Activated naive CD4-positive, alpha-beta T cell treated with anti-CD3 and anti-CD28 coated beads, Interleukin-2, amount 50 U/mL, for 16 hours (primary cell): ENCODE measurements around the gene OXSR1.
"Not testable (repeated sequence)": the region's sequence is repeated elsewhere in the genome, so short reads cannot be mapped to it uniquely, and the experiment has no call there.

Source experiments
- DNase-seq: peaks from one replicate; pipeline ENCODE4 v3.0.0-alpha.2; 2020

OXSR1 gene

GRCh38 chr3:38235466-38235865, 70.1 kb downstream of the OXSR1 start:
- no peak for DNase-seq

GRCh38 chr3:38238416-38239008, 73.2 kb downstream of the OXSR1 start:
- DNase-seq, result no peak

GRCh38 chr3:38242812-38243211, 77.5 kb downstream of the OXSR1 start:
- DNase-seq, result not testable (repeated sequence)

GRCh38 chr3:38245930-38246329, 80.6 kb downstream of the OXSR1 start:
- DNase-seq, result no peak

GRCh38 chr3:38247366-38248035, 82.2 kb downstream of the OXSR1 start:
- DNase-seq, result no peak

- no peak for DNase-seq
Measured at GRCh38 chr3:38250198-38250597, 84.9 kb downstream of the OXSR1 start.

GRCh38 chr3:38251197-38251596, 85.9 kb downstream of the OXSR1 start:
- DNase-seq, result no peak

GRCh38 chr3:38253704-38254103, 88.4 kb downstream of the OXSR1 start:
- DNase-seq, result no peak

GRCh38 chr3:38254872-38255271, 89.5 kb downstream of the OXSR1 start:
- no peak for DNase-seq

- no peak for DNase-seq
Measured at GRCh38 chr3:38255627-38256026, 90.3 kb downstream of the OXSR1 start.

- no peak for DNase-seq
Measured at GRCh38 chr3:38257583-38257982, 92.2 kb downstream of the OXSR1 start.

- DNase-seq, result no peak
Measured at GRCh38 chr3:38260474-38260873, 95.1 kb downstream of the OXSR1 start.

- DNase-seq, result no peak
Measured at GRCh38 chr3:38264353-38264771, 99.0 kb downstream of the OXSR1 start.

GRCh38 chr3:38264779-38265178, 99.4 kb downstream of the OXSR1 start:
- DNase-seq, result no peak

- DNase-seq, result no peak
Measured at GRCh38 chr3:38265604-38266307, 100.4 kb downstream of the OXSR1 start, which contains the start of gene SLC22A13. Gene SLC22A13, plus strand, starts transcription at chr3:38265812. Its CDS starts 49 bp downstream, at chr3:38265861.

- DNase-seq, result no peak
Measured at GRCh38 chr3:38266810-38267209, 101.5 kb downstream of the OXSR1 start.

GRCh38 chr3:38267662-38268061, 102.3 kb downstream of the OXSR1 start:
- no peak for DNase-seq

GRCh38 chr3:38268087-38268486, 102.8 kb downstream of the OXSR1 start:
- no peak for DNase-seq

GRCh38 chr3:38268522-38268921, 103.2 kb downstream of the OXSR1 start:
- no peak for DNase-seq

- no peak for DNase-seq
Measured at GRCh38 chr3:38270606-38271005, 105.3 kb downstream of the OXSR1 start.

- no peak for DNase-seq
Measured at GRCh38 chr3:38271553-38271952, 106.2 kb downstream of the OXSR1 start.

GRCh38 chr3:38274864-38275649, 109.7 kb downstream of the OXSR1 start:
- DNase-seq, result no peak

- DNase-seq, result no peak
Measured at GRCh38 chr3:38275658-38276057, 110.3 kb downstream of the OXSR1 start.
